Urothelium cell line (cell line): ENCODE data around the gene DMD.
"Not testable (repeated sequence)": the region's sequence is repeated elsewhere in the genome, so short reads cannot be mapped to it uniquely, and the experiment has no call there.

Experiments
- DNase-seq: peaks from one replicate; pipeline ENCODE4 v3.0.0; 2011; ENCODE audit warnings: low spot score, mixed read lengths
- FAIRE-seq: peaks from 2 replicates; lab custom pipeline; 2011; peaks lifted over from hg19 to GRCh38; lab: Jason Lieb, UNC

Gene DMD

GRCh38 chrX:31653422-31653821, 1557.9 kb downstream of the DMD start:
- no peak for FAIRE-seq

GRCh38 chrX:31652650-31653049, 1558.7 kb downstream of the DMD start:
- FAIRE-seq (no peak), DNase-seq (no peak)

More at GRCh38 chrX:31653422-31653821, 1557.9 kb downstream of the DMD start:
- DNase-seq = no peak

GRCh38 chrX:31649201-31649600, 1562.1 kb downstream of the DMD start:
- no peak for DNase-seq
- no peak for FAIRE-seq

GRCh38 chrX:31633349-31633748, 1578.0 kb downstream of the DMD start:
- FAIRE-seq = no peak

GRCh38 chrX:31629195-31629594, 1582.2 kb downstream of the DMD start:
- DNase-seq (no peak), FAIRE-seq (no peak)

More at GRCh38 chrX:31633349-31633748, 1578.0 kb downstream of the DMD start:
- DNase-seq = no peak

GRCh38 chrX:31609130-31609529, 1602.2 kb downstream of the DMD start:
- DNase-seq (peak; percentile 1), FAIRE-seq (no peak)

- DNase-seq = no peak
- no peak for FAIRE-seq
Measured at GRCh38 chrX:31608638-31609037, 1602.7 kb downstream of the DMD start.

- no peak for FAIRE-seq
- DNase-seq = no peak
Measured at GRCh38 chrX:31606771-31607170, 1604.6 kb downstream of the DMD start.

GRCh38 chrX:31604629-31605221, 1606.6 kb downstream of the DMD start:
- DNase-seq = no peak
- FAIRE-seq = no peak

GRCh38 chrX:31603411-31604120, 1607.8 kb downstream of the DMD start:
- FAIRE-seq = no peak
- DNase-seq = no peak

GRCh38 chrX:31600823-31601222, 1610.5 kb downstream of the DMD start:
- DNase-seq = no peak
- no peak for FAIRE-seq

GRCh38 chrX:31593353-31593752, 1618.0 kb downstream of the DMD start:
- FAIRE-seq (no peak), DNase-seq (no peak)

GRCh38 chrX:31591355-31591754, 1620.0 kb downstream of the DMD start:
- FAIRE-seq (no peak), DNase-seq (no peak)

- no peak for FAIRE-seq
- DNase-seq = peak; percentile 7
Measured at GRCh38 chrX:31590581-31591114, 1620.7 kb downstream of the DMD start.

GRCh38 chrX:31589503-31589902, 1621.8 kb downstream of the DMD start:
- DNase-seq = no peak
- no peak for FAIRE-seq

- DNase-seq = no peak
- no peak for FAIRE-seq
Measured at GRCh38 chrX:31588355-31588754, 1623.0 kb downstream of the DMD start.

GRCh38 chrX:31583892-31584291, 1627.5 kb downstream of the DMD start:
- not testable (repeated sequence) for DNase-seq, FAIRE-seq

- no peak for FAIRE-seq
- DNase-seq = peak; percentile 1
Measured at GRCh38 chrX:31580726-31581125, 1630.6 kb downstream of the DMD start.

- FAIRE-seq (no peak), DNase-seq (no peak)
Measured at GRCh38 chrX:31580227-31580626, 1631.1 kb downstream of the DMD start.

- FAIRE-seq (no peak), DNase-seq (no peak)
Measured at GRCh38 chrX:31572360-31572759, 1639.0 kb downstream of the DMD start.

- DNase-seq (no peak), FAIRE-seq (no peak)
Measured at GRCh38 chrX:31570658-31571057, 1640.7 kb downstream of the DMD start.

- FAIRE-seq (no peak), DNase-seq (no peak)
Measured at GRCh38 chrX:31563792-31564191, 1647.6 kb downstream of the DMD start.
